Esophagus squamous epithelium (tissue), 4 donors: Measurements from ENCODE around the gene DCBLD1.

Experiments used
- POLR2A ChIP-seq, 4 donors: fragments of 450-650 bp; IDR thresholded peaks; one replicate each; pipeline ENCODE4 v1.6.1; 2017; ENCODE audit warnings: antibody characterized with exemption in 4 of 4, mild to moderate bottlenecking in 4 of 4, moderate library complexity in 3 of 4
- TF ChIP-seq, protein P1 (sequence below), 6 experiments: fragments of 450-650 bp in 4 of 6; fragments of 200-600 bp in 2 of 6; sonication (generic) in 2 of 6; IDR thresholded peaks; one replicate each; pipeline ENCODE4 v1.5.1; 2016 to 2019; ENCODE audit warnings: antibody characterized with exemption in 6 of 6, mild to moderate bottlenecking in 4 of 6, moderate library complexity in 4 of 6

DNA sequence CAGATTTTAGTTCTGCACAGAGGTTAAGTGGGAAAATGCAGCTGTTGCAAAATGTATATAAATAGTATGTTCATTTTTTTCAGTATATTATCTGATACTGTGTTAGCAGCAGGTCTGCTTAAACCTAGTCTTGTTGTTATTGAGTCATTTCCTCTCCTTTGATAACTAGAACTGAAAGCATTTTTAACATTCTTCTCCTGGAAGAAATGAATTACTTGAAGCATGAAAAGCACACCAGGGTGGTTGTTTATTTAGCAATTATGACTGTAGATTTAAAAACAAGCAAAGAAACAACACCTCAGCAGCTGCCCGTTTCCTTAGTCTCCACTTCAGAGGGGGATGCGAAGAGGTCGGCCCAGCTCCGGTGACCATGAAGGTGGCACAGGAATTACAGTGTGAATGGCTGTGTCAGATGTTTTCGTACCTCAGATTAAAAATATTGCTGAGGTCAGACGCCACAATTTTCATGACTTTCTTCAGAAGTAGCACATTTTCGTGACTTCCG is 66.4 kb downstream of the DCBLD1 start:
- TF ChIP-seq, protein P1, sequence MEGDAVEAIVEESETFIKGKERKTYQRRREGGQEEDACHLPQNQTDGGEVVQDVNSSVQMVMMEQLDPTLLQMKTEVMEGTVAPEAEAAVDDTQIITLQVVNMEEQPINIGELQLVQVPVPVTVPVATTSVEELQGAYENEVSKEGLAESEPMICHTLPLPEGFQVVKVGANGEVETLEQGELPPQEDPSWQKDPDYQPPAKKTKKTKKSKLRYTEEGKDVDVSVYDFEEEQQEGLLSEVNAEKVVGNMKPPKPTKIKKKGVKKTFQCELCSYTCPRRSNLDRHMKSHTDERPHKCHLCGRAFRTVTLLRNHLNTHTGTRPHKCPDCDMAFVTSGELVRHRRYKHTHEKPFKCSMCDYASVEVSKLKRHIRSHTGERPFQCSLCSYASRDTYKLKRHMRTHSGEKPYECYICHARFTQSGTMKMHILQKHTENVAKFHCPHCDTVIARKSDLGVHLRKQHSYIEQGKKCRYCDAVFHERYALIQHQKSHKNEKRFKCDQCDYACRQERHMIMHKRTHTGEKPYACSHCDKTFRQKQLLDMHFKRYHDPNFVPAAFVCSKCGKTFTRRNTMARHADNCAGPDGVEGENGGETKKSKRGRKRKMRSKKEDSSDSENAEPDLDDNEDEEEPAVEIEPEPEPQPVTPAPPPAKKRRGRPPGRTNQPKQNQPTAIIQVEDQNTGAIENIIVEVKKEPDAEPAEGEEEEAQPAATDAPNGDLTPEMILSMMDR (IDR thresholded peaks at IDR 0.05): no peak
- no peak for TF ChIP-seq POLR2A (IDR thresholded peaks at IDR 0.05)
